Mesenchymal stem cell (in vitro differentiated cells and primary cell): ENCODE results near the gene DENND1B.
A peak's percentile ranks its signal among the peaks of the same experiment; 100 is the strongest.

ENCODE experiments used
- DNase-seq: peaks from one replicate; pipeline ENCODE4 v3.0.0-alpha.2; 2013
- H2AFZ ChIP-seq: one replicate; pipeline ENCODE4 v1.6.1; 2013; ENCODE audit warnings: low read depth, mild to moderate bottlenecking, control low read depth, inconsistent platforms, low read length, moderate library complexity
- H2AK5ac ChIP-seq: 2 replicates; pipeline ENCODE4 v1.6.1; 2013; ENCODE audit warnings: low read length, moderate library complexity, mild to moderate bottlenecking, inconsistent platforms; ENCODE audit not compliant: severe bottlenecking
- H2BK120ac ChIP-seq: one replicate; pipeline ENCODE4 v1.6.1; 2013; ENCODE audit warnings: low read depth, mild to moderate bottlenecking, inconsistent platforms, low read length, moderate library complexity
- H2BK12ac ChIP-seq, 2 experiments: one replicate each; pipeline ENCODE4 v1.6.1; 2013; ENCODE audit warnings: inconsistent platforms in 2 of 2, low read length in 2 of 2, mild to moderate bottlenecking in 2 of 2, moderate library complexity in 2 of 2, control low read depth in 1 of 2
- H2BK15ac ChIP-seq: one replicate; pipeline ENCODE4 v1.6.1; 2013; ENCODE audit warnings: mild to moderate bottlenecking, low read depth, inconsistent platforms; ENCODE audit not compliant: poor library complexity, severe bottlenecking
- H2BK5ac ChIP-seq: 2 replicates; pipeline ENCODE4 v1.6.1; 2013; ENCODE audit warnings: low read depth, mild to moderate bottlenecking, low read length, control low read depth, inconsistent platforms; ENCODE audit not compliant: poor library complexity, severe bottlenecking
- H3K14ac ChIP-seq, 2 experiments: one replicate each; pipeline ENCODE4 v1.6.1; 2013; ENCODE audit warnings: inconsistent platforms in 2 of 2, low read length in 2 of 2, control low read depth in 1 of 2, mild to moderate bottlenecking in 1 of 2, moderate library complexity in 1 of 2
- H3K18ac ChIP-seq, 2 experiments: one replicate each; pipeline ENCODE4 v1.6.1; 2013; ENCODE audit warnings: inconsistent platforms in 2 of 2, low read length in 2 of 2, control low read depth in 1 of 2, low read depth in 1 of 2, mild to moderate bottlenecking in 1 of 2
- H3K23ac ChIP-seq, 2 experiments: one replicate each; pipeline ENCODE4 v1.6.1; 2013; ENCODE audit warnings: inconsistent platforms in 2 of 2, low read length in 2 of 2, mild to moderate bottlenecking in 2 of 2, moderate library complexity in 2 of 2, control low read depth in 1 of 2
- H3K27ac ChIP-seq: 2 replicates; pipeline ENCODE4 v1.5.1; 2013; ENCODE audit warnings: mild to moderate bottlenecking, moderate library complexity, low read length, control low read depth, inconsistent platforms; ENCODE audit not compliant: poor library complexity, severe bottlenecking
- H3K27me3 ChIP-seq, 2 experiments: 2 replicates each; pipeline versions ENCODE4 v1.6.1 to v1.7.0; 2013; ENCODE audit warnings: low read length in 2 of 2, mild to moderate bottlenecking in 2 of 2, moderate library complexity in 2 of 2, control low read depth in 1 of 2, inconsistent platforms in 1 of 2; ENCODE audit not compliant: control insufficient read depth in 1 of 2, insufficient read depth in 1 of 2
- H3K36me3 ChIP-seq, 2 experiments: 2 replicates each; pipeline versions ENCODE4 v1.6.1 to v1.7.0; 2013; ENCODE audit warnings: low read length in 2 of 2, control low read depth in 1 of 2, inconsistent platforms in 1 of 2, low read depth in 1 of 2, mild to moderate bottlenecking in 1 of 2; ENCODE audit not compliant: insufficient read depth in 2 of 2, control insufficient read depth in 1 of 2
- H3K4ac ChIP-seq, 2 experiments: one replicate each; pipeline ENCODE4 v1.6.1; 2013; ENCODE audit warnings: inconsistent platforms in 2 of 2, low read length in 2 of 2, mild to moderate bottlenecking in 2 of 2, moderate library complexity in 2 of 2, control low read depth in 1 of 2, low read depth in 1 of 2
- H3K4me1 ChIP-seq: 2 replicates; pipeline ENCODE4 v1.6.1; 2013; ENCODE audit warnings: low read depth, low read length, control low read depth; ENCODE audit not compliant: control insufficient read depth, insufficient read depth
- H3K4me2 ChIP-seq: 2 replicates; pipeline ENCODE4 v1.6.1; 2013; ENCODE audit warnings: low read length, mild to moderate bottlenecking, inconsistent platforms; ENCODE audit not compliant: poor library complexity, severe bottlenecking
- H3K4me3 ChIP-seq, 2 experiments: 2 replicates each; pipeline versions ENCODE4 v1.5.1 to v1.7.0; 2013; ENCODE audit warnings: low read length in 2 of 2, mild to moderate bottlenecking in 2 of 2, control low read depth in 1 of 2, low read depth in 1 of 2; ENCODE audit not compliant: insufficient read depth in 1 of 2
- H3K79me1 ChIP-seq: replicated peaks from 2 replicates; pipeline ENCODE4 v1.6.1; 2013; ENCODE audit warnings: mild to moderate bottlenecking, control low read depth, low read length, inconsistent platforms; ENCODE audit not compliant: poor library complexity, severe bottlenecking
- H3K9ac ChIP-seq: 2 replicates; pipeline ENCODE4 v1.7.0; 2013; ENCODE audit warnings: mild to moderate bottlenecking, low read length, moderate library complexity
- H3K9me3 ChIP-seq: 2 replicates; pipeline ENCODE4 v1.7.0; 2013; ENCODE audit warnings: mild to moderate bottlenecking, low read length; ENCODE audit not compliant: control insufficient read depth
- H4K8ac ChIP-seq: one replicate; pipeline ENCODE4 v1.6.1; 2013; ENCODE audit warnings: inconsistent platforms, mild to moderate bottlenecking, low read length, moderate library complexity
- H4K91ac ChIP-seq: one replicate; pipeline ENCODE4 v1.6.1; 2013; ENCODE audit warnings: mild to moderate bottlenecking, low read length, inconsistent platforms
- WGBS: methylation state at CpG from one replicate; pipeline ENCODE4 v1.1.7; 2013; ENCODE audit warnings: mixed read lengths; 5-methylcytosine and 5-hydroxymethylcytosine counted together

DENND1B gene

DNA sequence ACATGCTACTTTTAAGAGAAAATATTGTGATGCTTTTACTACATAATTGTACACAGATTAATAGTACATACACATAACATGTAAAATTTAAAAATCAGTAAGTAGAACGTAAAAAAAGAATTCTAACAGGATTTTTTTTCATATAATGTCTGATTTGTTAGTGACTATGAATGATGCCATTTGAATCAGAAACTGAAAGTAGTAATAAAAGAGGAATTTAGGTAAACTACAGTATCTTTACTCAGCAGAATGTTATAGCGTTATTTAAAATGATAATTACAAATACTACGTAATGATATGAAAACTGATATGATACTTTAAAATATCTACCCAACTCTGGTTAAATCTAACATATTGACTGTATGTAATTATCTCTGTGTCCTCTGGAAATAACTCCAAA, 116.1 kb downstream of the DENND1B start:
- Histone ChIP-seq H2AK5ac (no peak overlapping the region), H2BK15ac (no peak overlapping the region), H3K9me3 (no peaks in the 10 kb centered on the region), H3K27me3 (no peaks in the 10 kb centered on the region), H4K91ac (no peak overlapping the region), H3K4me2 (no peak overlapping the region), H2AFZ (no peak overlapping the region), H3K14ac (no peak overlapping the region), H3K4ac (no peak overlapping the region), H3K79me1 (no peaks in the 10 kb centered on the region), H3K23ac (no peak overlapping the region), H2BK120ac (no peak overlapping the region), H3K9ac (peak overlapping the region; percentile 70), H3K4me3 (peak overlapping the region in 1 of 2 experiments; percentile 50), H3K36me3 (no peaks in the 10 kb centered on the region), H4K8ac (no peak overlapping the region), H2BK5ac (no peak overlapping the region), H3K27ac (no peak overlapping the region), H2BK12ac (no peak overlapping the region), H3K18ac (no peak overlapping the region), H3K4me1 (no peaks in the 10 kb centered on the region)
- DNase-seq, result no peak
- WGBS, result no CpG with 5 or more reads among the region's 3 CpGs

DNA sequence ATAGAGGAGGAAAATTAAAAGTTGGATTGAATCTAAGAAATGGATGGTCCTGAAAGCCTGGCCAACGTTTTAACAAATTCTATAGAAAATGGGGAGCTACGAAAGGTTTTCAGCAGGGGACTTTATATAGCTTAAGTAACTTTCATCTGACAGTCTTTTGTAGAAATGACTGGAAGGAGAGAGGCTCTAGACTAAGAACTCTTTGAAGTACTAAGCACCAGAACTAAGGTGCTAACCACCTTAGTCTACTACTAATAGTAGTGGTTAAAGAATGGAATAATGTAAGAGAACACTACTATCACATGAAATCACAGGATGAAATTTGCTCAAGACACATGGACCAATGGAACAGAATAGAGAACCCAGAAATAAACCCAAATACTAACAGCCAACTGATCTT, 126.1 kb downstream of the DENND1B start:
- H3K23ac ChIP-seq, result no peak overlapping the region
- peaks cover 0 to 10% of the 10 kb centered on the region in 2 experiments for H3K36me3 ChIP-seq
- no peak overlapping the region for H2BK5ac ChIP-seq
- H3K14ac ChIP-seq, result no peak overlapping the region
- no peak overlapping the region for H4K8ac ChIP-seq
- H3K4me3 ChIP-seq, result no peak overlapping the region
- H2BK15ac ChIP-seq, result no peak overlapping the region
- no peaks in the 10 kb centered on the region for H3K27me3 ChIP-seq
- DNase-seq, result no peak
- H3K4ac ChIP-seq, result no peak overlapping the region
- H2BK12ac ChIP-seq, result no peak overlapping the region
- no peak overlapping the region for H3K9ac ChIP-seq
- H3K18ac ChIP-seq, result no peak overlapping the region
- peaks cover 1% of the 10 kb centered on the region for H3K79me1 ChIP-seq
- H3K4me1 ChIP-seq, result no peaks in the 10 kb centered on the region
- no peaks in the 10 kb centered on the region for H3K9me3 ChIP-seq
- no peak overlapping the region for H4K91ac ChIP-seq
- WGBS, result 85% methylated on average over 2 of the region's 2 CpGs
- H3K4me2 ChIP-seq, result no peak overlapping the region
- no peak overlapping the region for H2BK120ac ChIP-seq
- no peak overlapping the region for H3K27ac ChIP-seq
- H2AFZ ChIP-seq, result no peak overlapping the region
- H2AK5ac ChIP-seq, result no peak overlapping the region

DNA sequence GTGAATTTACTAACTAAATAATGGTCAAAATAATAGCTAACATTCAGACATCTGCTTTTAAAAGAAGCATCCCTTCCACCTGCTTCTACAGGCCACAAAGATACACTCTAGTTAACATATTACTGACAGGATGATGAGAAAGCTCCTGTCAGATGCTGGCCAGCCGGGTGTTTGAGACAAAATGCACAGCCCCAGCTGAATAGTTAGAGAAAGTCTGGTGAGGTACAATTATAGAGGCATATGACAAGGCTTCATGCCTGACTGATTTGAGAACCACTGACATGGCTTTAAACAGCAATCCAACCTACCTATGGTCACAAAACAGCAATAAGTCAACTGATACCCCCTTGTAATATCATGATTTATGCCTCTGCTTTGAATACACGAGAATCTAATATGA, 137.0 kb downstream of the DENND1B start:
- H3K27me3 ChIP-seq, result no peaks in the 10 kb centered on the region
- no peak overlapping the region for H3K18ac ChIP-seq
- no peak overlapping the region for H3K4me3 ChIP-seq
- no peak overlapping the region for H2AK5ac ChIP-seq
- H2BK12ac ChIP-seq, result no peak overlapping the region
- no peak overlapping the region for H2AFZ ChIP-seq
- no peak overlapping the region for H2BK5ac ChIP-seq
- no peaks in the 10 kb centered on the region for H3K9me3 ChIP-seq
- no peak overlapping the region for H4K91ac ChIP-seq
- 100% methylated on average over 1 of the region's 2 CpGs for WGBS
- H3K9ac ChIP-seq, result no peak overlapping the region
- H3K79me1 ChIP-seq, result peaks cover 2% of the 10 kb centered on the region
- no peaks in the 10 kb centered on the region for H3K4me1 ChIP-seq
- H3K27ac ChIP-seq, result no peak overlapping the region
- H2BK15ac ChIP-seq, result no peak overlapping the region
- no peak overlapping the region for H3K23ac ChIP-seq
- DNase-seq, result no peak
- no peak overlapping the region for H3K4ac ChIP-seq
- peaks cover 3 to 24% of the 10 kb centered on the region in 2 experiments for H3K36me3 ChIP-seq
- no peak overlapping the region for H4K8ac ChIP-seq
- H2BK120ac ChIP-seq, result no peak overlapping the region
- H3K4me2 ChIP-seq, result no peak overlapping the region
- H3K14ac ChIP-seq, result no peak overlapping the region

DNA sequence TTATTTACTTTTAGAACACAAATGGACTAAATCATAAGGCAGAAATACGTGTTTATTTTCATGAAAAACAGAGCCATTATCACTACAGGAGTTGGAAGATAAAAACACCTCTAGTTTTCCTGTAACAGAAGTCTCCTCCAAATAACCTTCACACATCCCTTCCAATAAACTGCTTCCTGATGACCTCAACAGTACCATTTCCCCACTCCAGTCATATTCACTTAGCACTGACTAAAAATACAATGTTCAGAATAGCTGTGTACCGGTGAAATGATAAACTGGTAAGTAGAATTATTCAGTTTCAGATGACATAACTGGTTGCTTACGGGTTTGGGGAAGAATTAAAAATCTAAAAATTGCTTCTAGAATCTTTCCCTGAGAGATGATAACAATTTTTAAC, 137.9 kb downstream of the DENND1B start:
- Histone ChIP-seq H3K9me3 (no peaks in the 10 kb centered on the region), H3K36me3 (peaks cover 5 to 22% of the 10 kb centered on the region in 2 experiments), H3K18ac (no peak overlapping the region), H3K23ac (no peak overlapping the region), H2BK5ac (no peak overlapping the region), H3K4me2 (no peak overlapping the region), H2BK12ac (no peak overlapping the region), H3K27me3 (no peaks in the 10 kb centered on the region), H3K14ac (no peak overlapping the region), H2AFZ (no peak overlapping the region), H3K4ac (no peak overlapping the region), H3K9ac (no peak overlapping the region), H4K8ac (no peak overlapping the region), H3K79me1 (peaks cover 2% of the 10 kb centered on the region), H3K4me1 (no peaks in the 10 kb centered on the region), H2BK120ac (no peak overlapping the region), H3K27ac (no peak overlapping the region), H2BK15ac (no peak overlapping the region), H3K4me3 (no peak overlapping the region), H4K91ac (no peak overlapping the region), H2AK5ac (no peak overlapping the region)
- 90% methylated on average over 3 of the region's 3 CpGs for WGBS
- DNase-seq, result no peak
